Measurements from ENCODE around the gene OR5AK2.
"Not testable (repeated sequence)": the region's sequence is repeated elsewhere in the genome, so short reads cannot be mapped to it uniquely, and the experiment has no call there.

Gene OR5AK2, protein sequence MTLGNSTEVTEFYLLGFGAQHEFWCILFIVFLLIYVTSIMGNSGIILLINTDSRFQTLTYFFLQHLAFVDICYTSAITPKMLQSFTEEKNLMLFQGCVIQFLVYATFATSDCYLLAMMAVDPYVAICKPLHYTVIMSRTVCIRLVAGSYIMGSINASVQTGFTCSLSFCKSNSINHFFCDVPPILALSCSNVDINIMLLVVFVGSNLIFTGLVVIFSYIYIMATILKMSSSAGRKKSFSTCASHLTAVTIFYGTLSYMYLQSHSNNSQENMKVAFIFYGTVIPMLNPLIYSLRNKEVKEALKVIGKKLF

DNA sequence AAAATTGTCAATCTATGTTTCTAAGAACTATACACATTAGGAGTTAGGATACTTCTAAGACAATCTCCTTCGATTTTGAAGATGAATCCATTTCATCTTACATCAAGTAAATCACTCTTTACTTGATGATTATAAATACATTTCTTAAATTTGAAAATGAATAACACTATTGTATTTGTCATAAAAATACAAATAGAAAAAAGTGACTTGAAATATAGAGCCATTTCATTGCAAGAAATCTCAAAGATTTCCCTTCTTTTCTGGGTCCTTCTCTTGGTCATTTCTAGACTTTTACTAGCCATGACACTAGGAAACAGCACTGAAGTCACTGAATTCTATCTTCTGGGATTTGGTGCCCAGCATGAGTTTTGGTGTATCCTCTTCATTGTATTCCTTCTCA lies at the start of gene OR5AK2:
TSS of gene OR5AK2 (plus strand) at position 301 of the 400 bp plus-strand sequence. CDS start at position 301, 0 bp downstream.
- no peak for DNase-seq (ENCODE audit: low read depth)

DNA sequence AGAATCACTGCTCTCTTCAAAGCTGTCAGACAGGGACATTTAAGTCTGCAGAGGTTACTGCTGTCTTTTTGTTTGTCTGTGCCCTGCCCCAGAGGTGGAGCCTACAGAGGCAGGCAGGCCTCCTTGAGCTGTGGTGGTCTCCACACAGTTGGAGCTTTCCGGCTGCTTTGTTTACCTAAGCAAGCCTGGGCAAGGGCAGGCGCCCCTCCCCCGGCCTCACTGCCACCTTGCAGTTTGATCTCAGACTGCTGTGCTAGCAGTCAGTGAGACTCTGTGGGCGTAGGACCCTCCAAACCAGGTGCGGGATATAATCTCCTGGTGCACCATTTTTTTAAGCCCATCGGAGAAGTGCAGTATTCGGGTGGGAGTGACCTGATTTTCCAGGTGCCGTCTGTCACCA lies 43.2 kb upstream of the OR5AK2 start:
- DNase-seq (ENCODE audit: low read depth): not testable (repeated sequence)

GRCh38 chr11:56948991-56949515 lies 39.7 kb upstream of the OR5AK2 start:
- DNase-seq (ENCODE audit: low read depth): no peak

GRCh38 chr11:56950510-56950909 lies 38.2 kb upstream of the OR5AK2 start:
- no peak for DNase-seq (ENCODE audit: low read depth)

- not testable (repeated sequence) for DNase-seq (ENCODE audit: low read depth)
Observed at GRCh38 chr11:56953907-56954306, 34.8 kb upstream of the OR5AK2 start.

- no peak for DNase-seq (ENCODE audit: low read depth)
Observed at GRCh38 chr11:56961609-56962008, 27.1 kb upstream of the OR5AK2 start.

DNA sequence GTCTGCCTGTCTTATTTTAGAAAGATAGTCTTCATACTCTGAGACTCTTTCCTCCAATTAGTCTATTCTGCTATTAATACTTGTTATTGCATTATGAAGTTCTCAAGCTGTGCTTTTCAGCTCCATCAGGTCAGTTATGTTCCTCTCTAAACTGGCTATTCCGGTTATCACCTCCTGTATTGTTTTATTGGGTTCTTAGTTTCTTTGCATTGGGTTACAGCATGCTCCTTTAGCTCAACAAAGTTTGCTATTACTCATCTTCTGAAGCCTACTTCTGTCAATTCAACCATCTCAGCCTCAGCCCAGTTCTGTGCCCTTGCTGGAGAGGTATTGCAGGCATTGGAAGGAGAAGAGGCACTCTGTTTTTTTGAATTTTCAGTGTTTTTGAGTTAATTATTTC lies 21.0 kb upstream of the OR5AK2 start:
- no peak for DNase-seq (ENCODE audit: low read depth)

DNA sequence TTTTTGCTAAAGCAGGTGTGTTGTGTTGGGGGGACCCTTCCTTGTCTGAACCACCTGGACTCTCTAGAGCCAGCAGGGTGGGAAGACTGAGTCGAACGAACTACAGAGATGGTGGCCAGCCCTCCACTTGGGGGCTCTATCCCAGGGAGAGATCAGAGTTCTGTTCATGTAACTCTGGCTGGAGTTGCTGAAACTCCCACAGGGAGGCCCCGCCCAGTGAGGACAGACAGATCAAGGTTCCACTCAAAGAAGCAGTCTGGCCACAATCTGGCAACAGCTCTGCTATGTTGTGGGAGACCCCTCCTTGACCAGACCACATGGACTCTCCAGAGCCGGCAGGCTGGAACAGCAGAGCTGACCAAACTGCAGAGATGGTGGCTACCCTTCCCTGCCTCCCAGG lies 20.2 kb upstream of the OR5AK2 start:
- DNase-seq (ENCODE audit: low read depth): no peak

- DNase-seq (ENCODE audit: low read depth): no peak
Observed at GRCh38 chr11:56977314-56977713, 11.4 kb upstream of the OR5AK2 start.

GRCh38 chr11:56990702-56991101 lies 2.0 kb downstream of the OR5AK2 start:
- no peak for DNase-seq (ENCODE audit: low read depth)

GRCh38 chr11:56994532-56994931 lies 5.8 kb downstream of the OR5AK2 start:
- no peak for DNase-seq (ENCODE audit: low read depth)

DNA sequence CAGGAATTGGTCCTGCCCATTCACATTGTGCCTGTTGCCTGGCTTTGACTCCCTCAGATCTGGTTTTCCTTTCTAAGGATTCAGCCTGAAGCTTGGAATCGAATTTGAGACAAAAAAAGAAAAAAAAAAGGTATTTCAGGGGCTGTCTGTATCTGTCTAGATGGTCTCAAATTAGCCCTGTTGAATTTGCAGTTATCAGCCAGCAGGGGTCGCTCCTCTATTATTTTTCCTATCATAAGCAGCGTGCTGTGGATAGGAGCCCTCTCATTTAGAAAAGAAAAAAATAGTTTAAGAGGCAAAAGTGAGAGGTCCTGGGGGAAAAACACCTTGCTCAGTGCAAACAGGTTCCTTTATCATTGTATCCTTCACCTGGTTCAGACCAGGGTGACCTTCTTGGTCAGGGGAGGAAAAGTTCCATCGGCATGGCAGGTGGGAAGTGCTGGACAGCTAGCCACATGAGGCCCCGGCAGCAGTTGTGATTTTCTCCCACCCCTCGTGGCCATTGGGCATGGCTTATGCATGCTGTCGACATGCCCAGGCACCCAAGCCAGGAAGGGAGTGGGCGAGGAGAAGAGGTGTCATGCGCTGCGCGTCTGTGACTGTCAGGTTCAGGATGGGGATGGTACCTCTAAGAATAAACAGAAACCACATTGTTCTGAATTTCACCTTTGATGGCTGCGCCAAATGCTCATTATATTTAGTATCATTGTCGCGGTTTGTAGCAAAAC lies 13.1 kb downstream of the OR5AK2 start:
- no peak for DNase-seq (ENCODE audit: low read depth)

DNA sequence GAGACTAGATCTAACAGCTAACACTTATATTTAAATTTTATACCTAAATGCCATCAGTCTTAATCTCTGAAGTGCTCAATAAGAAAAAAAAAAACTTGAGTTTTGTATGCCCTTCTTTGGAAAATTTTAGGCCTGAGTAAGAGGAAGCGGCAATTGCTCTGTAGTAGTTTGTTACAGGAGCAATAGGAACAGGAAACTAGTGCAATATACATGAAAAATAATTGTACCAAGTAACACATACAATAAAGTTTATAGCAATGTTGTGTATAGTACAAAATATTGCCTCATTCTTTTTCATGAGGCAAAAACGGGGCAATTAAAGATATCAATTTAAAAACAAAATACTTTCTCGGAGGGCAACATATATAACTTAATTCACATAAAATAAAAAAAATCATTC lies 19.7 kb downstream of the OR5AK2 start:
- no peak for DNase-seq (ENCODE audit: low read depth)

GRCh38 chr11:57015679-57016078 lies 27.0 kb downstream of the OR5AK2 start:
- no peak for DNase-seq (ENCODE audit: low read depth)

GRCh38 chr11:57031556-57031955 lies 42.8 kb downstream of the OR5AK2 start:
- DNase-seq (ENCODE audit: low read depth): no peak

Measured in fibroblast of gingiva (primary cell).